Fibroblast of skin of back (primary cell): ENCODE data around the gene RPRD1B.
"Not testable (repeated sequence)": the region's sequence is repeated elsewhere in the genome, so short reads cannot be mapped to it uniquely, and the experiment has no call there.

Experiments
- DNase-seq: peaks from one replicate; pipeline ENCODE4 v3.0.0-alpha.2; 2013

The RPRD1B gene

DNA sequence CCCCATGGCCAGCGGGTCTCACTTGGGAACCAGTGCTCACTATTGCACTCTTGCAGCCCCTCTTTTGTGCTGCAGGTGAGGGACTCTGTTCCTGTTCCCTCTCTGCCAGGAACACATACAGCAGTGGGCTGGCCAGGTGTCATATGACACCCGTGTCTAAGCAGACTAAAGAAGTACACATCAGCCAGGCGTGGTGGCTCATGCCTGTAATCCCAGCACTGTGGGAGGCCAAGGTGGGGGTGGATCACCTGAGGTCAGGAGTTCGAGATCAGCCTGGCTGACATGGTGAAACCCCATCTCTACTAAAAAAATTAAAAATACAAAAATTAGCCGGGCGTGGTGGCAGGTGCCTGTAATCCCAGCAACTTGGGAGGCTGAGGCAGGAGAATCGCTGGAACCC is 74.4 kb downstream of the RPRD1B start:
- not testable (repeated sequence) for DNase-seq

- DNase-seq, result no peak
These were observed 75.0 kb downstream of the RPRD1B start for GRCh38 chr20:38108438-38108985.

DNA sequence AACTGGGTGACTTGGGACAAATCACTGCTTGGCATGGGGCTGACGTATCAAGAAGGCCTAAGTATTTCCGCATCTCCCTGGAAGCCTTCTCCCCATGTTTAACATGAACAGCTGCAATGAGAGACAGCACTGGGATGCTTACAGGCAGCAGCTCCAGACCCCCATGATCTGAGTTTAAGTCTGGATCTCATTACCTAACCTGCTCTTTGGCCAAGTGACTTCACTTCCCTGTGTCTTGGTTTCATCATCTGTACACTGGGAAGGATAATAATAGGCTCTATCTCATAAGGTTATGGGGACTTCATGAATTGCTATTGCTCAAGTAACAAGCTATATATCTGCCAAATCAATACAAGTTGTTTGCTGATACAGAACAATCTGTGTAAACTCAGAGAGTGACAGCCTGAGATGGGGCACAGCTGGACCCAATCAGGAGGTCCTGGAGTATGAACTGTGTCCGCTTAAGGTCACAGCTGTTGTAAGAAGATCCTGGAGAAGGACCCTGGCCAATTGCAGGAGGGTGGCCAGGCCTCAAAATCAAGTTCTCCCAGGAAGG is 75.5 kb downstream of the RPRD1B start:
- DNase-seq, result no peak

DNA sequence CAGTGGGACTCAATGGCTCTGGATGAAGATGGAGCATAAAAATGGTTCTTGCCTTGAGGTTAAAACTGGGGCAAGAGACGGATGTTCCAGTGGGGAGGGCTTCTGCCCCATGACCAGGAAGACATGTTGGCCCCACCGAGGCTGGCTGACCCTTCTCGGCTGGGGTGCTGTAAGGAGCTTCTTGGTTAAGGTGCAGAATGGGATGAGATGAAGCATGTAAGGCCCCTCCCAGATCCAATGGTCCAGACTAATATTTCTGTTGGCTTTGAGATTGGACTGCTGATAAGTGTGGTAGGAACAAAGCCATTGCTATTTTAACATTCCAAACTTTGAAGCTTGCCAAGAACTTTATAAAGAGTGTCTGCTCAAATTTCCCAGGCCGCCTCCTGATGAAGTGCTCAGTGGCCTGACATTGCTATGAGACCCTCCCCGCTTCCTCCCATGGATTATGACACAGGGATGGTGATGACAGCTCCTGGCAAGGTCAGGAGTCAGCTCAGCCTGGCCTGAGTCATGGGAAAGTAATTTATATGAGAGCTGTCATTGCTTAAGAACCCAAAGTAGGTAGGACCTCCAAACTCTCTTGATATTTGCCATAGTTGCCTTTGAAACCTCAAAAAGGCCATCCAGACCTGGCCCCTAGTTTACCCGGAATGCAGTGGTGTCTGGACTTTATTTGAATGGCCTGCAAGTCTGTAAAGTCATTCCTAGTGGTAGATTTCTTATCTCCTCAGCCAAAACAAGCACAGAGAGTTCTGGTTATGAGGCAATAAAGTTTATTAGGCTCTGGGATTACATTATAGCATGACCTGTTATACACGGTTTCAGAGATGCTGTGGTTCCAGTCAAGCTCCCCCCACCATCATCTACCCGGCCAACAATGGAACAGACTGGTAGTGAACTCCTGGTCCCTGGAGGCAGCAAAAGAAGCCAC is 76.3 kb downstream of the RPRD1B start:
- peak; percentile 98 for DNase-seq

DNA sequence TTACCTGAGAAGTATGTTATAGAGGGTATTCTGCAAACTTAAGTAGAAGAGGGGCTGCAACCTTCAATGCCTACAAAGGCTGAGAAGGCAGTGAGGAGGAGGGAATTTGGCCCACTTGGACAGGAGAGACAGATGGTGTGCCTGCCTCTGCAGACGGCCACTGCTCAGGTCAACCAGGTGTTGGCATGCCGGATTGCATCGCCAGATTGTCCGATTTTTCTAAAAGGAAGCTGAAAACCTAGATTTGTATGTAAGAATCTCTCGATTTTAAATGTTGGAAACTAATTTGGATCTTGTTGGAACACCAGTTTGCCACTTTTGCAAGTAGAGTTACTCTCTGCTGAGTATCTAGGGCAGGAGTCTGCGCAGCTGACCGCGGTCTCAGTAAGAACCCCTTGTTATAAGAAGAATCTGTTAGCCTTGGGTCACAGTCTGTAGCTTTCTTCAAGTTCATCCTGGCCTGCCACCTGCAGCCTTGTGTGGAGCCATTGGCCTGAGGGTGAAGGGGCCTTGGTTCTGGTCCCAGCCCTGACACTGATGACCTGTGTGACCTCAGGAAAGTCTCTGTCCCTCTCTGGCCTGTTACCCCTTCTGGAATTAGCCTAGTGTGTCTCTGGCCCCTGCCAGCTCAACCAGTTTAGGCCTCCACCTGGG is 77.1 kb downstream of the RPRD1B start:
- DNase-seq, result no peak

- DNase-seq, result no peak
These were observed 78.1 kb downstream of the RPRD1B start for GRCh38 chr20:38111366-38112232.

DNA sequence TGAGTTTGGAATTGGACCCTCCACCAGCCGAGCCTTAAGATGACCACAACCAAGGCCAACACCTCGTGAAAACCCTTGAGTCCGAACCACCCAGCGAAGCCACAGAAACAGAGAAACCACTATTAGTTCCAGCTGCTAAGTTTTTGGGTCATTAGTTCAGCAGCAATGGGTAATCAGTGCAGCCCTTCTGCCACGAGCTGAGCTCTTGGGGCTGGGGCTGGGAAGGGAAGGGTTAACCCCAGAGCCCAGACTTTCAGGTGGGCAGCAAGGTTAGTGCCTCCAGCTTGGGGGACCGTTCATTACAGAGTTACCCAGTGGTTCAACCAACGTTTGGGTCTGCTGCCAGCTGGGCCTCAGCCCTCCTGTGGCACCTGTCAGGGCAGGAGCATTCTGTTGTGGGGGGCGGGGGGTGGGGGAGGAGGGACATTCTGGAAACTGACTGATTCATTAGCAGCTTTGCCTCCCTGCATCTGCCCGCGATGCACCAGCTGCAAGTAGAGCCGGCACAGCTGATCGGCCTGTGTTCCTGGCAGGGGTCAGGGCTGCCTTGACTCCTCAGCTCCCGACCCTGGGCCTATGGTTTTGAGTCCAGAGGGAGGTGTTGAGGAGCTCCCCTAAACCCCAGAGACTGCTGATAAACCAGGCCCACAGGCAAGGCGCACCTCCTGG is 78.8 kb downstream of the RPRD1B start:
- DNase-seq, result no peak

- no peak for DNase-seq
These were observed 79.4 kb downstream of the RPRD1B start for GRCh38 chr20:38112930-38113294.

DNA sequence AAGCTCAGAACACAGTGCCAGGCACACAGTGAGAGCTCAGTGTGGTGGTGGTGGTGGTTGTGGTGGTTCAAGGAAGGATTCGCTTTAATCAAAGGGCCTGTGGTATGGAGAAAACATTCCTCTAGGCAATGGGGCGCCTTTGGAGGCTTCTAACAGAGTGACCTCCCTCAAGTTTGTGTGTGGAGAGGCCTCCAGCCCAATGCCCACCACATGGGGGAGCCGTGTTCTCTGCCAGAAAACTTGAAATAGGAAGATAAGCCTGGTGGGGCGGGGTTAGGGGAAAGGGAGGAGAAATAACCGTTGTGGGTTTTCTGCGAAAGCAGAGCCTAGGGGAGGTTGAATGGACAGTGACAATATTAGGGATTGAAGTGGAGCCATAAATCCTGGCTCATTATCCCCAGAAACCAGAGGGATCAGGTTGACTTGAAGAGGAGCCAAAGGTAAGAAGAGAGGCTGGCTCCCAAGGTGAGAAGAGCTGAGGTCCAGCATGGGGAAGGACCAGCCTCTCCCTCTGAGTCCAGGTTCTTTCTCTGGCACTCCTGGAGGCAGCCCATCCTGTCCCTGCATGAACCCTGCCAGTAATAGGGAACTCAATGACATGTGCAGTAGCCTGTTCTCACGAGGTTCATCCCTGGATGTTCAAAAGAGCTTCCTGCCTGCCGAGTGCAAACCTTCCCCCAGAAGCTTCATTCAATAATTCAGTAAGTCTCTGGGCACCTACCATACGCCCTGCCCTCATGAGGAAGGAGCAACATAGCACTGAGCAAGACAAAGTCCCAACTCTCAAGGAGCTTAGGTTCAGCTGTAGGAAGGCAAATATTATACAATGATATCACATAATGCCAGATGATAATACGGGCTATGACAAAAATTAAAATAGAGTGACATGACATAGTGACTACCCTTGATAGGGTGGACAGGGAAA is 80.1 kb downstream of the RPRD1B start:
- peak; percentile 35 for DNase-seq

GRCh38 chr20:38114353-38114791 is 80.8 kb downstream of the RPRD1B start:
- DNase-seq, result peak; percentile 77

GRCh38 chr20:38115205-38115604 is 81.7 kb downstream of the RPRD1B start:
- DNase-seq, result no peak

DNA sequence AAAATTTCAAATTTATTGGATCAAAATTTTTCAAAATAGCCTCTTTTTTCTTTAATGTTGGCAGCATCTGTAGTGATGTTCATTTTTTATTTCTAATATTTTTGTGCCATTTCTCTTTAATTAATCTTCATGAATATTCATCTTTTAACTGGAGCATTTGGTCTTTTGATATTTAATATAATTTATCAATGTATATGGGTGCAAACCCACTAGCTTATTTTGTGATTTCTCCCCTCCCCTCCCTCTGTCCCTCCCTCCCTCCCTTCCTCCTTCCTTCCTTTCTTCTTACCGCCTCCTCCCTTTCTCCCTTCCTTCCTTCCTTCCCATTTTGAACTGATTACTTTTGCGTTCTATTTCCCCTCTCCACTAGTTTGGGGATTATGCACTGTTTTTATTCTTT is 82.3 kb downstream of the RPRD1B start:
- DNase-seq, result no peak

DNA sequence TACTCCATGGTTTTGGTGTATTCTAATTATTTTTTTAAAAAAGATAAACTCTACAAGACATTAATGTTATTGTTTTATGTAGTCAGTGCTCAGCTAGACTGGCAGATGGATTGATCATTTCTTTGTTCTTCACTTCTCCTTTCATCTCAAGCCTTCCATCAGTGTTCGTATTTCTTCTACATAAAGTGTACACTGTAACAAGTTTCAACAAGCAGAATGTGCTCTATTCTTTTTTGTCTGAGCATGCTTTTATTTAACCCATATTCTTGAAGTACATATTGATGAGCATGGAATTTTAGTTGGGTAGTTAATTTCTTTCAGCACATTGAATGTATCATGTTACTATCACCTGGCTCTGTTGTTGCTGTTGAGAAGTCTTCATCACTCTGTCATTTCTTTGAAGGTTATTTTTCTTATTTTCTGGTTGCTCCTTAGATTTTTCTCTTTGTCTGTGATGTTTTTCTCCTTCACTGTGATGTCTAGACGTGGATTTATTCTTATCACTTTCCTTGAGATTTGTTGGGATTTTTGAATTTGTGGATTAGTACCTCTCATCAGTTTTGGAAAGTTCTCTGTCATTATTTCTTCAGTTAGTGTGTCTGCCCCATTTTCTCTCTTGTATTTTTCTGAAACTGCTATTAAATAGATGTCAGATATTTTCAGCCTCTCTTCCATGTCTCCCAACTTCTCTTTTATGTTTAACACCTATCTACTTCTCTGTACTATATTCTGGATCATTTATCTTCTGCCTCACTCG is 83.0 kb downstream of the RPRD1B start:
- no peak for DNase-seq

- no peak for DNase-seq
These were observed 83.7 kb downstream of the RPRD1B start for GRCh38 chr20:38117205-38117604.

DNA sequence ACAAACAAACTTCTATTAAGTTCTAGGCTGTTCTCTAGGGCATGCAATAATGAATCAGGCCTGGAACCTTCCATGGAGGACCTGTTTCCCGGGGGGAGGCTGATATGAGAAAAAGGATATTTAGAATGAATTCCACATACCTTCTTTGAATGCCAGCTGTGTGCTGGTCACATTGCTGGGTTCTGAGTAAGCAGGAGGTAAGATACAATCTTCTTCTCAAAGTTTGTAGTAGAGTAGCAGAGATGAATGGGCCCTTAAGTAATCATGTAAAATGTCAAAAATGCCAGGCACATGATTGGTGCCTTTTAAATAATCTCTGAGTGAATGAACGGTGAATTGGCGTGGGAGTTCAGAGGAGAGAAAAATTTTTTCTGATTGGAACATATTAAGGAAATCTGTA is 84.1 kb downstream of the RPRD1B start:
- peak; percentile 84 for DNase-seq

DNA sequence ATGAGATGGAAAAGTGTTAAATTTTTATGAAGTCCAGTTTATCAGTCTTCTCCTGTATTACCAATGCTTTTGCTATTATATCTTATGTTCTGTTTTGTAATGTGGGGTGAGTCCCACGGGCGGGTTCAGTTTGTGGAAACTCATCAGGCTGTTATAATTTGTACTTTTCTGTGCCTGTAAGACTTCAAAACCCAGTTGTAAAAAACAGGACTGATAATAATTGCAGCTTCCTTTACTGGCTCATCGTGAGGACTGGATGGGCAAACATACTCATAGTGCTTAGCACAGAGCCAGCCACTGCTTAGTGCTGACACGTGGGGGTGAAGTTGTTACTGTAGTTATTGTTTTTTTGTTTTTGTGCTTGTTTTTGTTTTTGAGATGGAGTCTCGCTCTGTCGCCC is 85.9 kb downstream of the RPRD1B start:
- no peak for DNase-seq

DNA sequence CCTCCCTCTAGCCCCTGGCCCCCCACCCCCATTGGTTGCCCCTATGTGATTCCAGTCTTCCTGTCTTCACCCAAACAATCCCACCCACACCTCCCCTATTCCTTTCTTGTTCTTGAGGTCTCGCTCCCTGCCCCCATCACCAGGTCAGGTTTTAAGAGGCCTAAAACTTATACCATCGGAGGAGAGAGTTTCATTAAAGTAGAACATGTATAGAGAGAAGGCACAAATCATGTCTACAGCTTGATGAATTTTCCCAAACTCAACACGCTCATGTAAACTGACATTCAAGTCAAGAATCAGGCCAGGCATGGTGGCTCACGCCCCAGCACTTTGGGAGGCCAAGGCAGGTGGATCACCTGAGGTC is 87.1 kb downstream of the RPRD1B start:
- DNase-seq, result no peak

DNA sequence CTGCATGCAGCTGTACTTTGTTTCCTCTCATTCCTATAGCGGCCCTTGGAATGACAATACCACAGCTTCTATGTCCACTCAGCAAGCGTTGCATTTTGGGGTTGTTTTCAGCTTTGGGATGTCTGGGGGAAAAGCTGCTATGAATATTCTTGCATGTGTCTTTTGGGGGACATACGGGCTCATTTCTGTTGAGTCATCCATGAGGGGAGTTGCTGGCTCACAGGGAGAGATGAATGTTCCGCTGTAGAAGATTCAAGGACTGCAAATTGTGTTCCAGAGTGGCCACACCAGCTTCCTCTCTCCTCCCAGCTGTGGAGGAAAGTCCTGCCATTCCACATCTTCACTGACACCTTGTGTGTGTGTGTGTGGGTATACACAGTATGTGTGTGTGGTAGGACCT is 88.2 kb downstream of the RPRD1B start:
- DNase-seq, result no peak

DNA sequence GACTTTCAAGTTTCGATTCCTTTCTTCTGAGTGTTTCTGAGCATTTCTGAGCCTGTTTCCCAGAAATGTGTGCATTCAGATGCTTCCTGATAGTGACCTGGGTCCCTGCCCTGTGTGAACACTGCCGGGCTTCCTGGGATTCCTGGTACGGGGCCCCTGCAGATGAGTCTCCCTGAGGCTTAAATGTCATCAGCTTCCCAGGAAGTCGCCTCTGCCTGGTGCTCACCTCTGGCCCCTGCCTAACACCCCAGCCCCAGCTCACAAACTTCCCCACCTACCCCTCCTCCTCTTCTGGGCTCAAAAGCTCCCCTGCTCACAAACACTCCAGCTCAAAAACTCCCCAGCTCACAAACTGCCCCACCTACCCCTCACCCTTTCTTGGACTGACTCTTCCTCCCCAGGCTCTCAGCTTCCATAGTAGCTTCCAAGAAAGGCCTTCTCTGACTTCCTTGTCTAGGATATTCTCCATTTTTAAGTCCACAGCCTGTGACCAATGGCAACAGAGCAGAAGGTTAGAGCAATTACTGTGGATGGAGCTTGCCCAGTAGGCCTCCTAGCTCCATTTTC is 89.6 kb downstream of the RPRD1B start:
- peak; percentile 55 for DNase-seq
